NCI-H2107 (cell line): ENCODE results near the gene COA7.
"Not testable (repeated sequence)": the region's sequence is repeated elsewhere in the genome, so short reads cannot be mapped to it uniquely, and the experiment has no call there.

ENCODE experiments used
- DNase-seq: peaks from one replicate; lab custom pipeline; 2025; lab: John Stamatoyannopoulos, UW

The COA7 gene

GRCh38 chr1:52697795-52698674 is at the start of gene COA7:
TSS of gene COA7 (minus strand) at chr1:52698347. CDS start at chr1:52698326, 21 bp downstream.
- peak; percentile 62 for DNase-seq

DNA sequence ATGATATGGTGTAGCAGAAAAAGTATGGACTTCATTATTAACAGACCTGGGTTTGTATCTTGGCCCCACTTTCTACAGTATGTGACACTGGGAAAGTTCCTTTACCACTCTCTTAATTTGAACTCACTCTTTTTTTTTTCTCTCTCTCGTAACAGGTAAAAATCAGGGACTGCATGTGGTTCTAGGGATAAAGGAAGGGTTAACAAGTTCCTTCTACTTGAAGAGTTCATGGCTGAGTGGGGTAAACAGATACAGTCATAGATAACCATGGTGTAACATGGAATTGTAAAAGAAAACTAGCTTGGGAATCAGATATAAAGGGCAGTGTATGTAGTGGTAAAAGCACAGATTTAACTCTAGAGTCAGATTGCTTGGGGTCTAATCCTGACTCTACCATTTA is 49.3 kb upstream of the COA7 start:
- no peak for DNase-seq

DNA sequence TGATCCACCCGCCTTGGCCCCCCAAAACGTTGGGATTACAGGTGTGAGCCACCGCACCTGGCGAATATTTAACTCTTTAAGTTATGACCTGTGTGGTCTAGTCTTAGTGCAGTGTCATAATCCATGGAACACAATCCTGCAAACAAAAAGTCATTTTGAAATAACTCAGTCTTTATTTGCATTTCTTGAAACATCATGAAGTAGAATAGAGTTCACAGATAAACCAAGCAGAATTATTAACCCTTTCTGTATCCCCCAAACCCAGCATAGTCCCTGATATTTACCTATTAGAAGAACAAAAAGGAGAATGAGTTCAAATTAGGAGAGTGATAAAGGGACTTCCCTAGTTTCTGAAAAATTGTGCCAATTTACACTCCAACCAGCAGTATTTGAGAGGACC is 48.0 kb upstream of the COA7 start:
- no peak for DNase-seq

- DNase-seq: no peak
Measured at GRCh38 chr1:52741259-52741658, 43.1 kb upstream of the COA7 start.

GRCh38 chr1:52739699-52740467 is 41.7 kb upstream of the COA7 start:
- no peak for DNase-seq

- DNase-seq: no peak
Measured at GRCh38 chr1:52738893-52739292, 40.7 kb upstream of the COA7 start.

DNA sequence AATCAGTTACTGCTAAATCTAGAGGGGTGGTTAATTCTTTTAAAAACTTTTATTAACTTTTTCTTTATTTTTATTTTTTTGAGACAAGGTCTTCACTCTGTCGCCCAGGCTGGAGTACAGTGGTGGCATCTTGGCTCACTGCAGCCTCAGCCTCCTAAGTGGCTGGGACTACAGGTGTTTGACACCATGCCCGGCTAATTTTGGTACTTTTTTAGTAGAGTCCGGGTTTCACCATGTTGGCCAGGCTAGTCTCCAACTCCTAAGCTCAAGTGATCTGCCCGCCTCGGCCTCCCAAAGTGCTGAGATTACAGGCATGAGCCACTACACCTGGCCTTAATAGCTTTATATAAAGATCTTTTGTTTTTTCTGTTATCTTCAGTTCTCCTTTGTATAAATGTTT is 40.0 kb upstream of the COA7 start:
- no peak for DNase-seq

GRCh38 chr1:52735371-52735770 is 37.2 kb upstream of the COA7 start:
- not testable (repeated sequence) for DNase-seq

DNA sequence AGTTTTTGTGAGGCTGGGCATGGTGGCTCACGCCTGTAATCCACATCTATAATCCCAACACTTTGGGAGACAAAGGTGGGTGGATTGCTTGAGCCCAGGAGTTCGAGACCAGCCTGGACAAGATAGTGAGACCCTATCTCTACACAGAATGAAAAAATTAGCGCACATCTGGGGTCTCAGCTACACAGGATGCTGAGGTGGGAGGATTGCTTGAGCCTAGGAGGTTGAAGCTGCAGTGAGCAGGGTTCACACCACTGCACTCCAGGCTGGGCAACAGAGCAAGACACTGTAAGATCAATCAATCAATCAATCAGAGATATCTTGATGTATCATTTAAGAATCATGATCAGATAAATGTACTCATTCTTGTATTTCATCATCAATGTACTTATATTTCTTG is 35.2 kb upstream of the COA7 start:
- no peak for DNase-seq

DNA sequence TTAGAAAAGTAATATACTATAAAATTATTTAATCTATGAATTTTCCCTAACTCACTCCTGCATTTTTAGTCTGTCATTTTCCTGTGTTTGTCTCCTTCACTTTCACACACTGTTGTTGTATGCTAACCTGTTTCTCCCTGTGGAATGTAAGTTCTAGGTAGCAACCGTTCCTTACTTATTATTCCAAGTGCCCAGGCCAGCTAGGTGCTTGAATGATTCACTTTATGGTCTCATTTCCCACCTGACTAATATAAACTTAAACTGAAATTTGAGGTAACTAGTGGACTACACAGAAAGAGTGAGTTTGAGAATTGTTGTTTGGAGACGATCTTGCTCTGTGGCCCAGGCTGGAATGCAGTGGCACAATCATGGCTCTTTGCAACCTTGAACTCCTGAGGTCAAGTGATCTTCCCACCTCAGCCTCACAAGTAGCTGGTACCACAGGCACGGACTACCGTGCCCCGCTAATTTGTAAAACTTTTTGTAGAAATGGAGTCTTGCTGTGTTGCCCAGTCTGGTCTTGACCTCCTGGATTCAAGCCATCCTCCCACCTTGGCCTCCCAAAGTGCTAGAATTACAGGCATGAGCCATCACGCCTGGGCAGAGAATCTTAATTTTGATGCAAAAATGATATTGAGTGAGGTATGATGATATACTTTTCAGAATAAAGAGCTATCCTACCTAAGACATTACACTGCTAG is 30.0 kb upstream of the COA7 start:
- no peak for DNase-seq

- DNase-seq: no peak
Measured at GRCh38 chr1:52727114-52727586, 29.0 kb upstream of the COA7 start.

DNA sequence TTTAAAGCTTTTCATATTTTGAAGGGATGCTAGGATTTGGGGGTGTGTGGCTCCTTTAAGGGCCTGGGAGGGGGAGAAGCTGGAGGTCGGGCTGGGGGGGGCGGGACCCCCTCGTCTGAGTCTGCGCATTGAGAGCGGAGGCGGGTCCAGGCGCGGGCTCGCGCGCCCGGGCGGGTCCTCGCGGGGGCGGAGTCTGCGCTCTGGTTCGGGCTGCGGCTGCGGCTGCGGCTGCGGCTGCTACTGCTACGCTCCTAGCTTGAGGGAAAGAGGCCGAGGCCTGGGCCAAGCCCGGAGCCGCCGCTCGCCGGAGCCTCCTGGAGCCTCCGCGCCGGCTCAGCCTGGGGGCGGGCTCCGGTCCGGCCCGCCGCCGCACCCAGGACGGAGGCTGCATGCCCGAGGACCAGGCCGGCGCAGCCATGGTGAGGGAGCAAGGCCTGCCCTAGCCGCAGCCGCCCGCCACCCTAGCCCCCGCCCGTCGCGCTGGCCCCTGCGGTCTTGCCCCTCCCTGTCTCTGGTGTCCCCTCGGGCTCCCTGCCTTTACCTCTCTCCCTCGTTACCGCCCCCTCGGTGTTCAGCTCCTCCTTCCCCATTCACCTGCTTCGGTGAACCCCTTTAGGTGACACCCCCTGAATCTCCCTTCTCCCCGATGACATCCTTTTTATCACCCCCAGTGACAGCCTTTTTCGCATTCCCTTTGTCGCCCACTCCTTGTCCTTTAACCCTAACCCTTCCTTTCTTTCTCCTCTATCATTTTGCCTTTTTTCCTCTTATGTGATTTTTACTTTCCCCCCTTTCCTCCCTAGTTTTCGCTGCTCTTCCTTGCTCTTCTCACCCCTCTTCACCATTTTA is 28.3 kb upstream of the COA7 start, which contains the start of gene ZYG11B:
ZYG11B (plus strand) TSS at position 189 of the 849 bp plus-strand sequence; CDS start at position 390, 201 bp downstream.
- peak; percentile 90 for DNase-seq

GRCh38 chr1:52725903-52726264 is 27.7 kb upstream of the COA7 start:
- no peak for DNase-seq

- DNase-seq: no peak
Measured at GRCh38 chr1:52723260-52723659, 25.1 kb upstream of the COA7 start.

DNA sequence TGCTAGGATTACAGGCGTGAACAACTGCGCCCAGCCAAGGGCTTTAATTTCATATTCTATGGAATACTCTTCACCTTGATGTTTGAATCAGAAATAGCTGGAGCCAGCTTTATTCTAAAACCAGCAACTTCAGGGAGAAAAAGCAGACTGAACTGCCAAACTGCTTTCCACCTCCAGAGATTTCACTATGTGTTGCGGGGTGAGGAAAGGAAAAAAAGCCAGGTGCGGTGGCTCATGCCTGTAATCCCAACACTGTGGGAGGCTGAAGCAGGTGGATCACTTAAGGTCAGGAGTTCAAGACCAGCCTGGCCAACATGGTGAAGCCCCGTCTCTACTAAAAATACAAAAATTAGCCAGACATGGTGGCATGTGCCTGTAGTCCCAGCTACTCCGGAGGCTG is 17.1 kb upstream of the COA7 start:
- not testable (repeated sequence) for DNase-seq

DNA sequence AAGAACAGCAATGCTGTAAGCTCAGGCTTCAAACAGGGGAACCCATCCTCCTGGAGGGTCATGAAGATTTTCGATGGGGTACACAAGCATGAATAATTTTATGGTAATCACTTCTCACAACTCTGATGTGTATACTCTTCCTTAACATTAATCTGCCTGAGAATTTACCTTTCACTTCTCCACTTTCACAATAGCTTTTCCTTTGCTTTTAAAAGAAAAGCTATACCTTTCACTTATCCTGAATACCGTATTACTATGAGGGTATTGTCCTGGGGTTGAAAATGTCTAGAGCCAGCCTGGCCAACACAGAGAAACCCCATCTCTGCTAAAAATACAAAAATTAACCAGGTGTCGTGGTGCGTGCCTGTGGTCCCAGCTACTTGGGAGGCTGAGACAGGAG is 15.4 kb upstream of the COA7 start:
- DNase-seq: no peak

DNA sequence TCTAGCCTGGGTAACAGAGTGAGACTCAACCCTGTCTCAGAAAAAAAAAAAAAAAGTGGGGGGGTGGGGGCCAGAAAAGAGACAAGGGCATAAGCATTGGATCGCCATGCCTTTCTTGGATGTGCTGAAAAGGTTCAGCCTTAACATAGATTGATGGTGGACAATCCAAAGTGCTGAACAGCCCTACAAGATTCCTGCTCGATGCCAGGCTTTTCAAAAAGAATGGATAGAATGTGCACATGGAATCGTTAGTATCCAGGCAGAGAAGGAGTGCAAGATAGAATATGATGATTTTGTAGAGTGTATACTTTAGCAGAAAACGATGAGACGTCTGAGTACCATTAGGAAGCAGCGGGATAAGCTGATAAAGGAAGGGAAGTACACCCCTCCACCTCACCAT is 10.9 kb upstream of the COA7 start:
- no peak for DNase-seq

DNA sequence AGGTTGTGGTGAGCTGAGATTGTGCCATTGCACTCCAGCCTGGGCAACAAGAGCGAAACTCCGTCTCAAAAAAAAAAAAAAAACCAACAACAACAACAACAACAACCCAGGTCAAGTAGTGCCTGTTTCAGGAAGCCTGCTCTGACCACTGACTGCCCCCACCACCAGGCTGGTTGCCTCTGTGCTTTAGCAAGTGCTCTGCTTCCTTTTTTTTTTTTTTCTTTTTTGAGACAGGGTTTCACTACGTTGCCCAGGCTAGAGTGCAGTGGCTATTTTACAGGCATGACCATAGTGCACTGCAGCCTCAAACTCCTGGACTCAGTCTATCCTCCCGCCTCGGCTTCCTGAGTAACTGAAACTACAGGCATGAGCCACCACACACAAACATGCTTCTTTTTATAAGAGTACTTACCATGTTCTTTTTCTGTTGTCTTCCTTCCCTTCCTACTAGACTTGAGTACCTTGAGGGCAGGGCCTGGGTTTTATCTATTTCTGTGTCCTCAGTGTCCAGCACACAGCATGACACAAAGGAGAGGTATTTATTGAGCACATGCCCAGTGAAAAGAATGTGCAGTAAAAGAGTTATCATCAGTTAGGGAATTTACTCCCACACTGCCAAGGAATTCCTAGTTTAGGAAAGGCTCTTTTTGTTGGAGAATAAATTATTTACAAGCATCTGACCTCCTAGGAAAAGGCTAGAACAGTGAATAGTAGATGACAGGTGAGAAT is 9.9 kb upstream of the COA7 start:
- DNase-seq: no peak

GRCh38 chr1:52706941-52707926 is 9.1 kb upstream of the COA7 start:
- DNase-seq: no peak
